ENCODE results near the gene ARFGAP1.

DNA sequence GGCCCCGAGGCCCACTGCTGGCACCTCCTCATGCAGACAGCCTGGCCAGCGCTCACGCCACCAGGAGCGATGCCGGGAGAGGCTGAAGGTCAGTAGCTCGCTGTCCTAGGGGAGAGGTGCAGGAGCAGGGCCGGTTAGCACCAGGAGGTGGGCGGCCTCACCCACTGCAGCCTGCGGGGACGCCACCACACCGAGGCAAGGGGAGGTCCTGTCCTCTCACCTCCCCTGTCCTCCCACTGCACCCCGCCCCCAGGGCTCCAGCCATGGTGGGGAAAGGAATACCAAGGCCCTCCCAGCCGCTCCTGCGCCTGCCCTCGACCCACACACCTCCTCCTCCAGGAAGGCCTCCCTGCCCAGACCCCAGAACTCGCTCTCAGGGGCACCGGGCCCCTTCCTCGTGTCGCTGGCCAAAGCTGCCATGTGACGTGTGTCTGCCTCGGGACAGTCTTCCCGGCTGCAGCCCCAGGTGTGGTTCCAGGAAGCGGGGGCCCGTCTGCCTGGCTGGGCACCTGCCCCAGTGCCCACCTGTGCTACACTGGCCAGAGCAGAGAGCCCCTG, 24.9 kb upstream of the ARFGAP1 start:
- no peak for TF ChIP-seq RAD21 (IDR thresholded peaks at IDR 0.05; ENCODE audit: low read length)
- TF ChIP-seq, protein P1, sequence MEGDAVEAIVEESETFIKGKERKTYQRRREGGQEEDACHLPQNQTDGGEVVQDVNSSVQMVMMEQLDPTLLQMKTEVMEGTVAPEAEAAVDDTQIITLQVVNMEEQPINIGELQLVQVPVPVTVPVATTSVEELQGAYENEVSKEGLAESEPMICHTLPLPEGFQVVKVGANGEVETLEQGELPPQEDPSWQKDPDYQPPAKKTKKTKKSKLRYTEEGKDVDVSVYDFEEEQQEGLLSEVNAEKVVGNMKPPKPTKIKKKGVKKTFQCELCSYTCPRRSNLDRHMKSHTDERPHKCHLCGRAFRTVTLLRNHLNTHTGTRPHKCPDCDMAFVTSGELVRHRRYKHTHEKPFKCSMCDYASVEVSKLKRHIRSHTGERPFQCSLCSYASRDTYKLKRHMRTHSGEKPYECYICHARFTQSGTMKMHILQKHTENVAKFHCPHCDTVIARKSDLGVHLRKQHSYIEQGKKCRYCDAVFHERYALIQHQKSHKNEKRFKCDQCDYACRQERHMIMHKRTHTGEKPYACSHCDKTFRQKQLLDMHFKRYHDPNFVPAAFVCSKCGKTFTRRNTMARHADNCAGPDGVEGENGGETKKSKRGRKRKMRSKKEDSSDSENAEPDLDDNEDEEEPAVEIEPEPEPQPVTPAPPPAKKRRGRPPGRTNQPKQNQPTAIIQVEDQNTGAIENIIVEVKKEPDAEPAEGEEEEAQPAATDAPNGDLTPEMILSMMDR (conservative IDR thresholded peaks at IDR 0.05; ENCODE audit: low read depth, low read length) = no peak
